Measurements from ENCODE around the gene ITIH4. TPM values are rescaled to one million over a fixed set of nuclear protein-coding genes. Genes with fewer than 3 reads are reported as not detected.

Gene ITIH4
- polyA plus RNA-seq, 4 donors: 5.2 to 7.3 (median 6.9) TPM

GRCh38 chr3:52849656-52850055 is 19.2 kb upstream of the ITIH4 start:
- no peak for DNase-seq (ENCODE audit: low read depth in 4 of 4, low spot score in 3 of 4)

DNA sequence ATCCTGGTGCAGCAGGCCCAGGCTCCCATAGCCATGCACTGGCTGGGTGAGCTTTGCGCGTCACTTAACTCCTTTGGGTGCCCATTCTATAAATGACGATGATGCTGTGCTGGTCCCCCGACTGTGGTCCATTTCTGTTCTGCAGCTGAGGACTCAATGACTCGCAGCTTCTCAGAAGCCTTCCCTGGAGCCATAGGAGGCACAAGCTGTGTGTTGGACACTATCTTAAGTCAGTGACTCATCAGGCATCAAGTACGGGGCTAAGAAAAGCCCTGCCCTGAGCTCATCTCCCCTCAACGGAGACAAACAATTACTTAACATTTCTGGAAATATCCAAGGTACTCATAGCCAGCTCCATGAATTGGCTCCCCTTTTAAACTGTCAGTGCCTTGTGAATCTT is 18.1 kb upstream of the ITIH4 start:
- no peak for DNase-seq (ENCODE audit: low read depth in 4 of 4, low spot score in 3 of 4)

DNA sequence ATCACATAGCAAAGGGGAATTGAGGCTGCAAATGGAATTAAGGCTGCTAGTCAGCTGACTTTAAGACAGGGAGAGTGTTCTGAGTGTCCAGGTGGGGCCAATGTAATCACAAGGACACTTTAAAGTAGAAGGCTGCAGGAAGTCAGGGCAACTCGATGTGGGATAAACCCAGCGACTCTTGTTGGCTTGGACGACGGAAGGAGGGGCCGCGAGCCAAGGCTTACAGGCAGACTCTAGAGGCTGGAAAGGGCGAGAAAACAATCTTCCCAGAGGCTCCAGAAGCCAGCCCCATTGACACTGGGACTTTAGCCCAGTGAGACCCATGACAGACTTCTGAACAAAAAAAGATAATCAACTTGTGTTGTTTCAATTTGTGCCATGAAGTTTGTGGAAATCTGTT is 17.3 kb upstream of the ITIH4 start:
- DNase-seq (ENCODE audit: low read depth in 4 of 4, low spot score in 3 of 4): no peak

DNA sequence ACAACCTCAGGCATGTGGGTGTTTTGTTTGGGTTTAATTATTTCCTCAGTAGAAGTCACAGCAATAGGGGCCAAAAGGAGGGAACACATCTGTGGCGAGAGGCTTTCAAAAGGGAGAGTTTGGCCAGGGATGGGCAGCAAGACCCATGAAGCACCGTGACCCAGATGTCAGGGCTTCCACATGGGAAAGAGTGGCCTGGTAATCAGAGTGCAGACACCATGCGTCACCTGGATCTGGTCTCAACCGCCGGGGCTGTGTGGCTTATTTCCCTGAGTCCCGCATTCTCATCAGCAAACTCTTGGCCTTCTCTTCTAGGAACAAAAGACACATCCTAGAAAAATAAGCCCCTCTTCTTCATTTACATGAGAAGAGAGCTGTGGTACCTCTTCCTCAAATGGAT is 16.8 kb upstream of the ITIH4 start:
- DNase-seq (ENCODE audit: low read depth in 4 of 4, low spot score in 3 of 4): no peak

DNA sequence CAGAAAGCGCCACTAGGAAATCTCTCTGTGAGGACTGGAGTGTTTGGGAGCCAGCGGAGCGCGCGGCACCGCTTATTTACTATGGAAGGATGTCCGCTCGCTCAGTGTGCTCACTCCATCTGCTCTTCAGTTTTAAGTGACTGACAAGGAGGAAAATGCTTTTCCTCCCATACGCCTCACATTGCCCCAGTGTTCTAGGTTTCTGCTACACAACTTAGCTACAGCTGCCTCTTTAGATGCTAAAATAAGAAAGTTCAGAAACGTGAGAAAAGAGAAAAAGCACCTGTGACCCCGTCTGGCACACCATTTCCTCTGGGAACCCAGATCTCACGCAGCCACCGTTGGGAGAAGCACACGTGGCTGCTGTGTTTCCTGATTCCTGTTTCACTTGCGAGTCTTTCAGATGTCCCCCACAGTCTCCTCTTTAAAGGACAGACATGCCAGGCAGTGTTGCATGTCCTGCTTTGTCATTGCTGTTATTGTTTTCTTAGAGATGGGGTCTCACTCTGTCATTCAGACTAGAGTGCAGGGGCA is 16.0 kb upstream of the ITIH4 start:
- no peak for DNase-seq (ENCODE audit: low read depth in 4 of 4, low spot score in 3 of 4)

DNA sequence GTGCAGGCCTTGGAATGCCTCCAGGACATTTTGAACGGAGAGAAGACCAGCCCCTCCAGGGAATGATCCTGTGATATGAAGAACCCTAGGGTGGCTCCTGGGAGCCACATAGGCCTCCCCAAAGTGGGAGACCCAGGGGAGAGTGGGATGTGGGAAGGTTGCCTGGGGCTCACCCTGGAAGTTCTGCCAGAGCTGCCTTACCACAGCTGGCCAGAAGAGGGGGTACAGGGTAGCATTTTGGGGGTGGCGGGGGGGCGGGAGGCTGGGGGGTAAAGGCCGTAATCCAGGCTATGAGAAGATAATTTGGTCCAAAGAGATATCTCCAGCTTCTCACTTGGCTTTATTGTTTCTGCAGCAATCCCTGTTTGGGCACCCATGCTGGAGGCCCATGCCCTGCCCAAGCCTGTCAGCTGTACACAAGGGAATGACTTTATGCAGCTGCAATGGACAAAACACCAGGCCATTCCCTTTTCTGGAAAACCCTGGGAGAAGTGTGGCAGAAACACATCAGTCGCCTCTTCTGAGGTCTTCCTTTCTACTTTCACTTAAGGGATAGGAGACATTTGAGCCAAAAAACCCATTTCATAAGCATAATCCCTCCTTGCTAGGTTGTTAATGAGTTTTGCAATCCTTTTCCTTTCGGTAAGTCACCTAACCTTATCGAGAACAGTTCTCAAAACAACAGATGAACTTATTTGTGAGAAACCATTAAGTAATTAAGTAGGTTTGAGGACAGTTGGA is 15.4 kb upstream of the ITIH4 start:
- no peak for DNase-seq (ENCODE audit: low read depth in 4 of 4, low spot score in 3 of 4)

GRCh38 chr3:52845157-52845556 is 14.7 kb upstream of the ITIH4 start:
- DNase-seq (ENCODE audit: low read depth in 4 of 4, low spot score in 3 of 4): no peak

- no peak for DNase-seq (ENCODE audit: low read depth in 4 of 4, low spot score in 3 of 4)
Observed at GRCh38 chr3:52844290-52844975, 14.0 kb upstream of the ITIH4 start.

DNA sequence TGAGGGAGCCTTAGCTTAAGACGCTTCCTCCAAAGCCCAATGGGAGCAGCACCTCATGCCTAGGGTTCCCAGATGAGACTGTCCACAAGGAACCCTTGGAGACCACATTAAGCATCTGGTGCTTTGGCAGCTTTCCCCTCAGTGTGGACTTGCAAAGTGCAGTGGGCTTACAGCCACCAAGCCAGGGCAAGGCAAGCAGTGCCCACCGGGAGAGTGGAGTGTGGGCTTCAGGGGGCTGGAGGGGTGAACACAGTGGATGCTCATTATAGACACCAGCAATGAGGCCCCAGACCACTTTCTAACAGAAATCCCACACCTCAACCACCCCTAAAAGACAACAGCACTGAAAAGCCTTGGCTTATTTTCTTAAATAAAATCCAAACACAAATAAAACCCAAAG is 13.4 kb upstream of the ITIH4 start:
- DNase-seq (ENCODE audit: low read depth in 4 of 4, low spot score in 3 of 4): no peak

- no peak for DNase-seq (ENCODE audit: low read depth in 4 of 4, low spot score in 3 of 4)
Observed at GRCh38 chr3:52843108-52843865, 12.8 kb upstream of the ITIH4 start.

- no peak for DNase-seq (ENCODE audit: low read depth in 4 of 4, low spot score in 3 of 4)
Observed at GRCh38 chr3:52842424-52842823, 12.0 kb upstream of the ITIH4 start.

DNA sequence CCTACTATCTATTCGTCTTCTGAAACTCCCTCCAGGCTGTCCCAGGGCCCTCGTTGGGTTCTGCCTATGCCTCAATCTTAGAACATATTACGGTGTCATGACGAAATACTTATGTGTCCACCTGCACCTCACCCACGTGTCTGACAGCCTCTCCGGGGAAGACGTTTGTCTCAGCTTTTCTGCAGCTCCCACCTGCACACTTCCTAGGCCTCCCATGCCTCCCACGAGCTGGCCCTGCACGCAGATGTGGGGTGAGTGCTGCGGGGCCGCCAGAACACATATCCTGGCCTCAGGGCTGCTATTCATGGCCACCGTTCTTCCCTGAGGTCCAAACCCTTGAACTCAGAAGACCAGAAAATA is 11.5 kb upstream of the ITIH4 start:
- DNase-seq (ENCODE audit: low read depth in 4 of 4, low spot score in 3 of 4): no peak

GRCh38 chr3:52841211-52841980 is 10.9 kb upstream of the ITIH4 start:
- no peak for DNase-seq (ENCODE audit: low read depth in 4 of 4, low spot score in 3 of 4)

GRCh38 chr3:52839892-52840545 is 9.5 kb upstream of the ITIH4 start:
- DNase-seq (ENCODE audit: low read depth in 4 of 4, low spot score in 3 of 4): no peak

DNA sequence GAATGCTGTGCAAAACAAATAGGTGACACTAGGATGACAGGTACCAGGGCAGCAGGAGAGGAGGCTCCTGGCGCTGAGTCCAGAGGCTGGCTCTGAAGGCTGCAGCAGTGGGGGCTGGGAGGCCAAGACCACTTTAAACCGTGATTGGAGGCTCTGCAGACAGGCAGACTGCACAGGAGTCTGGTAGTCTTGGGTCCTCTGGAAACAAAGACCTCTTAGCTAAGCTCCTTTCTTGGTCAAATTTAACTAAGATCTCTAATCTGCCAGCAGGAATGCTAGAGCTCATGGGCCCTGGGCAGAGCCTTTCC is 8.8 kb upstream of the ITIH4 start:
- DNase-seq (ENCODE audit: low read depth in 4 of 4, low spot score in 3 of 4): no peak

GRCh38 chr3:52838561-52839267 is 8.2 kb upstream of the ITIH4 start:
- DNase-seq (ENCODE audit: low read depth in 4 of 4, low spot score in 3 of 4): no peak

GRCh38 chr3:52836986-52837385 is 6.5 kb upstream of the ITIH4 start:
- no peak for DNase-seq (ENCODE audit: low read depth in 4 of 4, low spot score in 3 of 4)

GRCh38 chr3:52836471-52836845 is 6.0 kb upstream of the ITIH4 start:
- no peak for DNase-seq (ENCODE audit: low read depth in 4 of 4, low spot score in 3 of 4)

- no peak for DNase-seq (ENCODE audit: low read depth in 4 of 4, low spot score in 3 of 4)
Observed at GRCh38 chr3:52835766-52836470, 5.4 kb upstream of the ITIH4 start.
